Vagina (tissue), 2 donors: Measurements from ENCODE around the gene PDIA5. TPM values are rescaled to one million over a fixed set of nuclear protein-coding genes. Genes with fewer than 3 reads are reported as not detected.

ENCODE experiments used
- DNase-seq, 2 donors: peaks; one replicate each; pipeline ENCODE4 v3.0.0-alpha.2; 2017; ENCODE audit errors: extremely low spot score in 2 of 2
- H3K27ac ChIP-seq: fragments of 200-600 bp; sonication (generic); one replicate; pipeline ENCODE4 v1.5.1; 2019
- H3K27me3 ChIP-seq: fragments of 200-600 bp; sonication (generic); one replicate; pipeline ENCODE4 v1.5.1; 2019
- H3K36me3 ChIP-seq, 2 donors: fragments of 200-600 bp; sonication (generic); one replicate each; pipeline ENCODE4 v1.5.1; 2017 to 2019
- H3K4me1 ChIP-seq: fragments of 200-600 bp; sonication (generic); one replicate; pipeline ENCODE4 v1.5.1; 2019
- H3K4me3 ChIP-seq, 2 donors: fragments of 200-600 bp; sonication (generic); 1 replicate in 1 of 2; 2 replicates in 1 of 2; pipeline ENCODE4 v1.5.1; 2016 to 2019
- H3K9me3 ChIP-seq: fragments of 200-600 bp; sonication (generic); one replicate; pipeline ENCODE4 v1.5.1; 2019
- POLR2A ChIP-seq, 2 donors: fragments of 450-650 bp; IDR thresholded peaks; one replicate each; pipeline ENCODE4 v1.6.1; 2017; ENCODE audit warnings: antibody characterized with exemption in 2 of 2, mild to moderate bottlenecking in 2 of 2, moderate library complexity in 2 of 2
- POLR2AphosphoS5 ChIP-seq, 2 donors: sonication (generic); formaldehyde crosslinking; IDR thresholded peaks; one replicate each; pipeline ENCODE4 v1.9.0; 2017; ENCODE audit warnings: antibody characterized with exemption in 2 of 2, mild to moderate bottlenecking in 2 of 2, low read depth in 1 of 2; ENCODE audit not compliant: insufficient read depth in 1 of 2
- intact Hi-C: fragments of 100-400 bp; cut with DNase I; formaldehyde crosslinking; loops from one replicate; pipeline ENCODE4 v1.15.1; 2023
- total RNA-seq: library from RNA; depleted of rRNA; stranded (reverse); fragments of >200 nt; gene quantifications from one replicate; pipeline ENCODE4 v1.2.3, GENCODE V29; 2016
- TF ChIP-seq, protein P1 (sequence below), 3 experiments: fragments of 450-650 bp in 2 of 3; fragments of 200-600 bp in 1 of 3; sonication (generic) in 1 of 3; IDR thresholded peaks; one replicate each; pipeline ENCODE4 v1.5.1; 2017 to 2019; ENCODE audit warnings: antibody characterized with exemption in 3 of 3, mild to moderate bottlenecking in 2 of 3, moderate library complexity in 2 of 3

The PDIA5 gene
- total RNA-seq, 1 donor from 2014 or later, result 18.9 TPM

DNA sequence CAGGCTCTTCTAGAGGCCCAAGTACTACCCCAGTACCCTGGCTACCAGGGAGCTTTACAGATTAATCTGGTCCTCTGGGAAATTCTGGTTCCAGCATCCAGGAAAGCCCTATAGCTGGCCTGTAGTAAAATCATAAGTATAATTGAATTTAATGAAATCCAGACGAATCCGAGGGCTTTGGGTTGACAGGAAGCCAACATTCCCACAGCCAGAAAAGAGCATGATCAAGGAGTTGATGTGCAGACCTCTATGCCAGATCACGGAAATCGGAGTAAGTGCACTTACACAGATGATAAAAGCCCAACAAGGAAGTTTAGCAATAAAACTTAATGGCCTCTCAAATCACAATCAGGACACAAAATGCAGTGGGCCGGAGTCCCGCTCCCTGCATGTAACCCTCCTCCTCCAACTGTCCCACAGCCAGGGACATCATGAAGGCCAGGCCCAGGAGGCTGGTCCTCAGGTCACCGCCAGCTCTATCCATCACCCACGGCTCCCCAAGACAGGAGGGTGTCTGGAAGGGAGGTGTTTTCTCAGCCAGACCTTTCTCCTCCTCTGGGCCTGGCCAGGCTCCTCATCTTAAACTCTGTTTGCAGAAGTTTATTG, 72.1 kb downstream of the PDIA5 start:
- Histone ChIP-seq H3K4me1 (peaks cover 13% of the 10 kb centered on the region), H3K27me3 (no peaks in the 10 kb centered on the region), H3K4me3 (no peak overlapping the region), H3K27ac (peak overlapping the region; percentile 38), H3K36me3 (peaks cover 0 to 10% of the 10 kb centered on the region in 2 donors), H3K9me3 (no peaks in the 10 kb centered on the region)
- peak in 1 of 2 donors; percentile 48 for TF ChIP-seq POLR2AphosphoS5 (IDR thresholded peaks at IDR 0.05; ENCODE audit: insufficient read depth in 1 of 2, low read depth in 1 of 2)
- TF ChIP-seq POLR2A (IDR thresholded peaks at IDR 0.05), result no peak
- TF ChIP-seq, protein P1, sequence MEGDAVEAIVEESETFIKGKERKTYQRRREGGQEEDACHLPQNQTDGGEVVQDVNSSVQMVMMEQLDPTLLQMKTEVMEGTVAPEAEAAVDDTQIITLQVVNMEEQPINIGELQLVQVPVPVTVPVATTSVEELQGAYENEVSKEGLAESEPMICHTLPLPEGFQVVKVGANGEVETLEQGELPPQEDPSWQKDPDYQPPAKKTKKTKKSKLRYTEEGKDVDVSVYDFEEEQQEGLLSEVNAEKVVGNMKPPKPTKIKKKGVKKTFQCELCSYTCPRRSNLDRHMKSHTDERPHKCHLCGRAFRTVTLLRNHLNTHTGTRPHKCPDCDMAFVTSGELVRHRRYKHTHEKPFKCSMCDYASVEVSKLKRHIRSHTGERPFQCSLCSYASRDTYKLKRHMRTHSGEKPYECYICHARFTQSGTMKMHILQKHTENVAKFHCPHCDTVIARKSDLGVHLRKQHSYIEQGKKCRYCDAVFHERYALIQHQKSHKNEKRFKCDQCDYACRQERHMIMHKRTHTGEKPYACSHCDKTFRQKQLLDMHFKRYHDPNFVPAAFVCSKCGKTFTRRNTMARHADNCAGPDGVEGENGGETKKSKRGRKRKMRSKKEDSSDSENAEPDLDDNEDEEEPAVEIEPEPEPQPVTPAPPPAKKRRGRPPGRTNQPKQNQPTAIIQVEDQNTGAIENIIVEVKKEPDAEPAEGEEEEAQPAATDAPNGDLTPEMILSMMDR (IDR thresholded peaks at IDR 0.05), result no peak
- intact Hi-C loops, result no loop called here
- DNase-seq, result no peak

DNA sequence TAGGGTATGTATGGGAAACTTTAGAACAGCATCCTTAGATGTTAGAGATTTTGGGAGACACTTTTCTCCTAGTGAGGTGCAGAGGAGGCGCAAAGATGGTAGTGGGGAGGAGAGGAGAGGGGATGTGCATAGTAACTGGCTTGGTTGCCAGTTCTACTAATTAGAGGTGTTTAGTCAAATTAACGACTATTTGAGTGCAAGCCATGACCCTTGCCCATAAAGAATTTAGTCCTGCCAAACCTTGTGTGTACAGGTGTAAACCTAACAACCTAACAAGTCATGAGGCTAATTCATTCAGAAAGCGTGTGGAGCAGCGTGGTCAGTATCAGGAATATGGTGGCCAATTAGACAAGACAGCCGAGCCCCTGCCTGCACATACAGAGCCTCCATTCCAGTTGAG, 72.7 kb downstream of the PDIA5 start:
- TF ChIP-seq, protein P1 (IDR thresholded peaks at IDR 0.05), result no peak
- H3K27me3 ChIP-seq, result no peaks in the 10 kb centered on the region
- H3K4me3 ChIP-seq, result no peak overlapping the region
- peak overlapping the region; percentile 38 for H3K27ac ChIP-seq
- H3K4me1 ChIP-seq, result peaks cover 13% of the 10 kb centered on the region
- intact Hi-C loops, result no loop called here
- peaks cover 0 to 5% of the 10 kb centered on the region in 2 donors for H3K36me3 ChIP-seq
- DNase-seq, result no peak
- no peaks in the 10 kb centered on the region for H3K9me3 ChIP-seq

DNA sequence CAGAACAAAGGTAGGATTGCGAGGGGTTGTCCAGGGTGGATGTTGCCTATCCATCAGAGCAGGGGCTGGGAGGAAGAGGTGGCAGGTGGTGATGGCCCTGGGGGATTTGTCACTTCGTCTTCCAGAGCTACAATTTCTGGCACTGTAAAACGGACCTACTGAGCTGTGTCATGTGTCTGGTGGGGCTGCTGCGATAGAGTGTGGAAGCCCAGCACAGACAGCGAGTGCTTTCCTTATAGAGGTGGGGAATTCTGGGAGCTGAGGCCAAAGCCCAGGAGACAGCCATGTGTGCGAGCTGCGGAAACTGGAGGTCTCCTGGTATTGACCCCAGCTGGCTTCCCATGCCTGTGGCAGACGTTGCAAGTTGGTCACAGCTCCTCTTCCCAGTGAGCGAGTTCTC, 73.7 kb downstream of the PDIA5 start:
- Histone ChIP-seq H3K27me3 (no peaks in the 10 kb centered on the region), H3K4me3 (no peak overlapping the region), H3K9me3 (no peaks in the 10 kb centered on the region), H3K4me1 (peaks cover 13% of the 10 kb centered on the region), H3K27ac (no peak overlapping the region), H3K36me3 (peaks cover 0 to 3% of the 10 kb centered on the region in 2 donors)
- TF ChIP-seq POLR2AphosphoS5 (IDR thresholded peaks at IDR 0.05; ENCODE audit: insufficient read depth in 1 of 2, low read depth in 1 of 2) (no peak), POLR2A (IDR thresholded peaks at IDR 0.05) (no peak)
- TF ChIP-seq, protein P1 (IDR thresholded peaks at IDR 0.05), result no peak
- intact Hi-C loops, result no loop called here
- no peak for DNase-seq

DNA sequence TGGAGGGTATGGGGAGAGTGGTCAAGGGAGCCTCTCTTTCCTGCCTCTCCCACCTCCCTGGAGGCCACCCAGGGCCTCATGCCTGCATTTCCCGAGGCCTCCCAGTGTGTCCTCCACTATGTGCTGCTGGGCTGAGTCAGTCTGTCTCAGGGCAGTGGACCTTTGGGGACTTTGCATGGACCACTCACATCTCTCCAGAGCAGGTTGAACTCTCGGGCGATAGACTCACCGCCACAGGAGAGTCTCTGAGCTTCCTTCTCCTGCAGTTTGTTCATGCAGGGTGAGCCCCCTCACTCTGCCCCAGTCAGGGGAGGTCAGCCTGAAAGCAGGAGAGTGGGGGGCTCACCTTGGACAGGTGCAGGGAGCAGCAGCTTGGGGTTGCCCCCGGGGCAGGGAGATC, 74.5 kb downstream of the PDIA5 start:
- Histone ChIP-seq H3K27ac (no peak overlapping the region), H3K9me3 (no peaks in the 10 kb centered on the region), H3K27me3 (no peaks in the 10 kb centered on the region), H3K4me1 (peaks cover 13% of the 10 kb centered on the region), H3K4me3 (no peak overlapping the region), H3K36me3 (peaks cover 0 to 6% of the 10 kb centered on the region in 2 donors)
- DNase-seq, result no peak
- TF ChIP-seq POLR2AphosphoS5 (IDR thresholded peaks at IDR 0.05; ENCODE audit: insufficient read depth in 1 of 2, low read depth in 1 of 2), result no peak
- no peak for TF ChIP-seq POLR2A (IDR thresholded peaks at IDR 0.05)
- TF ChIP-seq, protein P1 (IDR thresholded peaks at IDR 0.05), result no peak
- intact Hi-C loops, result no loop called here

DNA sequence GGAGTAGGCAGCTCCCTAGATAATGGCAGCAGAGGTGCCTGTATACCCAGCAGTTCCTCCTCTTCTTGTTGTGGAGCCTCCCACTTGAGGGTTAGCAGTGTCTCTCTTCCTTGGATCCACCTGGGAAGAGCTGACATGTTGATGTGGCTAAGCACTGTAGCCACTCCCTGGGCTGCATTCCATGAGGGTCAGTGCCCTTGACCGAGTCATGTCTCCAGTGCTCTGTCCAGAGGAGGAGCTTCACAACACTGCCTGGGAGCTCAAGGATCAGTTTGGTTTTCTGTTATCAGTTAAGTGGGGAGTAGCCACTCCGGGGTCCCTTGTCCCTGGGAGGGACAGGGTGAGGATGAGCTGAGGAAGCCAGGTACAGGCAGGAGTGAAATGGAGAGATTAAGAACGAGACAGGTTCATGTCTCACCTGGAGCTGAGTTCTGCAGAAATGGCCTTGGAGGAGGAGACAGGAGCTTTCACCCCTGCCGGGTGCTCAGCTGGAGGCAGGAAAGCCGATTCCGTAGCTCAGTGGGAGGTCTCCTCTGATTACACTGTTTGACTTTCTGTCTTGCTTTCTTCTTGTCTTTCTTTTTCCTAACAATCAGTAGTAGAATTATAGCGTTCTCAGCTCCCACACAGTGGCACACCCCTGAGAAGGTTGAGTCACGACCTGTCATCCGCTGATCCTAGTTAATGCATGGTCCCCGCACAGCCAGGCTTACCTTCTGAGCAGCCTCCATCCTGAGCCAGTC, 77.0 kb downstream of the PDIA5 start:
- H3K4me3 ChIP-seq, result no peak overlapping the region
- no peak for DNase-seq
- no peaks in the 10 kb centered on the region for H3K27me3 ChIP-seq
- H3K4me1 ChIP-seq, result peaks cover 6% of the 10 kb centered on the region
- intact Hi-C loops, result no loop called here
- H3K9me3 ChIP-seq, result no peaks in the 10 kb centered on the region
- H3K36me3 ChIP-seq, result peaks cover 0 to 19% of the 10 kb centered on the region in 2 donors
- H3K27ac ChIP-seq, result no peak overlapping the region
- TF ChIP-seq POLR2AphosphoS5 (IDR thresholded peaks at IDR 0.05; ENCODE audit: insufficient read depth in 1 of 2, low read depth in 1 of 2) (no peak), POLR2A (IDR thresholded peaks at IDR 0.05) (no peak)
- TF ChIP-seq, protein P1 (IDR thresholded peaks at IDR 0.05), result no peak
